ENCODE data around the gene SEC14L1.
A peak's percentile ranks its signal among the peaks of the same experiment; 100 is the strongest.

Gene SEC14L1

DNA sequence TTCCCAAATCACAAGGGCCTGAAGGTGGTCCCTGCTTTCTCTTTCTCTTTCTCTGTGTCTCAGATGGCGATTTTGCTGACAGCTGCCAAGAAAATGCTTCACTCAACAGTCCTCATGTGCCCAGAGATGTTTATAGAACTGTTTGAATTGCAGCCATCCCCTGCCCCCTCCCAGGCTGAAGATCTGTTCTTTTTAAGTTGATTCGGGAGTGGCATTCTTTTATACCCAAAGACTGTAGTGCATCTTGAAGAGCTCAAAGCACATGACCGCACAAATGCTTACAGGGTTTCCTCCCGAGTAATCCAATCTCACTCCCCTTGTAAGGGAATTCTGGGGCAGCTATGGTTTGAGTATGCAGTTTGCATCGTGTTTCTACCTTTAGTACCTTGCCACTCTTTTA is 75.7 kb downstream of the SEC14L1 start:
- no peak for DNase-seq

- no peak for DNase-seq
Observed at GRCh38 chr17:77217123-77217522, 76.4 kb downstream of the SEC14L1 start.

DNA sequence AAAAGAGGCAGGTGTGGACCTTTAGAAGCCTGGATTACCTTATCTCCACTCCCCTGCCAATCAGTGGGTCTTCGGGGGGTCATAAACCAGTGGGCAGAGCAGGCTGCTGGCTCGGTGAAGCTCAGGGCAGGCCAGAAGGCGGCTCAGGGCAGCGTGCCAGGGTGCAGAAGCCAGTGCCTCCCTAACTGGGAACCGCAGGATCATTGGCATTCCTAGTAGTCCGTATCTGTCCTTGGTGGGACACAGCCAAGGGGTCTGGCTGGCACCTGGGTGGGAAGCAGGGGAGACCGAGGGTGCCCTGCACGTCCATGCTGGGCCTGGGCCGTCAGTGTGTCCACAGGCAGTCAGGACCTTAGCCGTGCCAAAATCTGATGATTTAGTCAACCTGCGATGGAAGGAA is 76.8 kb downstream of the SEC14L1 start:
- DNase-seq = no peak

DNA sequence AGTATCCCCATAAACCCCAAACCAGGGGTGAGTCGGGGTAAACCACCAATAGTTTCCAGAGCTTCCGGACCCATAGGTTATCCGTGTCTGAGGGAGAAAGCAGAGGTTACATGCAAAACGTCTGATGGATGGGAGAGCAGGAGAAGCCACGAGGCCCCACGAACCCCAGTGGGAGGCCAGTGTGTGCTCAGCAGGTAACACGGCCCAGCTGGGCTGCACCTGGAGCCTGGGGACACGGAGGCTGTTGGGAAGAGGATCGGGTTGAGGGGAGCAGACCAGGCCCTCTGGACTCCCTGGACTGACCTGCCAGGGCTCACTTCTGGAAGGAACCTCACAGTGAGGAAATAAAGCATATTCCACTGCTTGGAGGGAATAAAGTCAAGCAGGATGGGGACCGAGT is 78.1 kb downstream of the SEC14L1 start:
- no peak for DNase-seq

- DNase-seq = no peak
Observed at GRCh38 chr17:77222356-77222755, 81.6 kb downstream of the SEC14L1 start.

- no peak for DNase-seq
Observed at GRCh38 chr17:77223642-77224420, 83.1 kb downstream of the SEC14L1 start.

DNA sequence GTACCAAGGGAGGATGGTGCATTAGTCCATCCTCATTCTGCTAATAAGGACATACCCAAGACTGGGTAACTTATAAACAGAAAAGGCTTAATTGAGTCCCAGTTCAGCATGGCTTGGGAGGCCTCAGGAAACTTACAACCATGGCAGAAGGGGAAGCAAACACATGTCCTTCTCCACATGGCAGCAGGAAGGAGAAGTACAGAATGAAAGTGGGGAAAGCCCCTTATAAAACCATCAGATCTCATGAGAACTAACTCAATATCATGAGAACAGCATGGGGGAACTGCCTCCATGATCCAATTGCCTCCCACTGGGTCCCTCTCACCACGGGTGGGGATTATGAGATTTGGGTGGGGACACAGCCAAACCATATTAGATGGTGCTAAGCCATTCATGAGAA is 84.5 kb downstream of the SEC14L1 start:
- DNase-seq = no peak

GRCh38 chr17:77227461-77228240 is 86.9 kb downstream of the SEC14L1 start:
- DNase-seq = no peak

DNA sequence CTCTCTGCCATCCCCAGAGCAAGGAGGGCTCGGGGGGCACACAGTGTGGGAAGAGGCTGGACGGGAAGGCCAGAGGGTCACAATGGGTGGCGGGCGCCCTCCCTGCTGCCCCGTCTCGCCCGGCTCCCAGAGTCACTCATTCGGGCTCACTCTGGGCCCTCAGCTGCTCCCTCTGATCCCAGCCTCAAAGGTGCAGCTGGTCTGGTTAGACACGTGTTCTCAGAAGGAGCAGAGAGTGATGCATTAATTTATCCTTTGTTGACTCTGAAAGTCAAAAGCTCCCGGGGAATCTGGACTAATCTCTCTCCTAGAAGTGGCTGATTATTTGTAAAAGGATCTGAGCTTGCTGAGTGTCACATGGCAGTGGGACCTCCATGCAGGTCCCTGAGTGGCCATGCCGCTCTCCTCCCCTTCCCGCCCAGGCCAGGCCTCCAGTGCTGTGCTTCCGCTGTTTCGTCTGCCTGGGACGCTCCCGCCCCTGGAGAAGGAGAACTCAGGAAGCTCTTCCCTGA is 87.5 kb downstream of the SEC14L1 start:
- no peak for DNase-seq

GRCh38 chr17:77228816-77229215 is 88.0 kb downstream of the SEC14L1 start:
- DNase-seq = no peak

DNA sequence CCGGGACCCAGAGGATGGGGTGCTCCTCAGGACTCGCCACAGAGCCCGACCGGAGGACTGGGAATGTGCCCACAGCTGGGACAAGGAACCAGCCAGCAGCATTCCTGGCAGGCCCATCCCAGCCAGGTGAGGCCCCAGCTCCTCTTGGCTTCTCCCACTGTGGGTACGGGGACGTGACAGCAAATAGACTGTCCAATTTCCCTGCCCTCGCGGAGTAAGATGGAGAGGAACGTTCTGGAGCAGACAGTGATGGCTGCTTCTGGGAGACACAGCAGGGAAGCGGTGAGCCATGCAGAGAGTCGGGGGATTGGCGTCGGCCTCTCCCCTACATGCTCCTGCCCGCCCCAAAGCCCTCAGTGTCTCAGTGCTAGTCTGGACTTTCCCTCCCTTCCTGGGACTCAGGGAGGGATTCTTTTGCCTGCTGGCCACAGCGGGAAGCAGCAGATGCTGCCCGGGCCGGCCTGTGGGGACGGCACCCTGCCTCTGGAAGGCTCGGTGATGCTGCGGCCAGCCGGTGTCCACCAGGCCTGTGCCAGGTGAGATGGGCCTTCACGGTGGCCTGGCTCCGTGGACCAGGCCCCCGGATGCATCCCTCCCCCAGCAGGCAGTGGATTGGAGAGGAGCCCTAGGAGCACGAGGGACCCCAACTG is 89.1 kb downstream of the SEC14L1 start:
- DNase-seq = no peak

- no peak for DNase-seq
Observed at GRCh38 chr17:77230436-77230830, 89.7 kb downstream of the SEC14L1 start.

- no peak for DNase-seq
Observed at GRCh38 chr17:77231076-77231871, 90.5 kb downstream of the SEC14L1 start.

DNA sequence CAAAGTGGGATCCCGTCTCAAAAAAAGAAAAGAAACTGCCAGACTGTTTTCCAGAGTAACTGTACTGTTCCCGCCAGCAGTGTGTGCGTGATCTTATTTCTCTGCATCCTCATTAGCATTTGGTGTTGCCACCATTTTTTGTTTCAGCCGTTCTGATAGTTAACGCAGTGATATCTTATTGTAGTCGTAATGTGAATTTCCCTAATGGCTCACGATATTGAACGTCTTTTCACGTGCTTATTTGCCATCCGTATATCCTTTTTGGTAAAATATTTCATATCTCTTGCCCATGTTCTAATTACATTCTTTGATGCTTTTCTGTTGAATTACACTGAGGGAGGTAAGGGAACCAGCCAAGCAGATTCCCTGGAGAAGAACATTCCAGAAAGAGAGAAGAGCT is 92.4 kb downstream of the SEC14L1 start:
- DNase-seq = no peak

DNA sequence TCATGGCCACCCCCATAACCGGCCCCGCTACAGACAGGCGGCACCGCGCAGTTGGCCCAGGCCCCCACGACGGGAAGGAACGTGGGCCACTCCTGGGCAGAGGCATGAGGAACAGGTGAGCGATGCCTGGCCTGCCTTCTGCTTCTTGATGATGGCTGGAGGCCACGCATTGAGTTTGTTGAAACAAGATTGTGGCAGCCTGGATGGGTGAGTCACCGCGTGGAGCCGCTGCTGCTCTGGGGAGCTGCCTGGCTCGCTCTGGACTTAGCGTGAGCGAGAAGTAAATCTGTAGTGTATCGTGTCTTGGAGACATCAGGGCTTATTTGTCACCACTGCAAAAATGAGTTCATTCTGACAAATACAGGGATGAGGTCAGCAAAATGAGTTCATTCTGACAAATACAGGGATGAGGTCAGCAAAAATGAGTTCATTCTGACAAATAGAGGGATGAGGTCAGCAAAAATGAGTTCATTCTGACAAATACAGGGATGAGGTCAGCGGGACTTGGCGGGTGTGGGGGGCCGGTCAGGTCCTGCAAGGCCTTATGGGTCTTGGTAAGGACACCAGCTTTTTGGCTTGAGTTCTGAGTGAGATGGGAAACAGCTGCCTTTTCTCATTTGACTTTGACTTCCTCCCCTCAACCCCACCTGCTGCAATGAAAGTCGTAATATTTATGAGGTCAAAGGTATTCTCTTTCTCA is 93.0 kb downstream of the SEC14L1 start:
- DNase-seq = no peak

GRCh38 chr17:77234695-77235094 is 93.9 kb downstream of the SEC14L1 start:
- no peak for DNase-seq

DNA sequence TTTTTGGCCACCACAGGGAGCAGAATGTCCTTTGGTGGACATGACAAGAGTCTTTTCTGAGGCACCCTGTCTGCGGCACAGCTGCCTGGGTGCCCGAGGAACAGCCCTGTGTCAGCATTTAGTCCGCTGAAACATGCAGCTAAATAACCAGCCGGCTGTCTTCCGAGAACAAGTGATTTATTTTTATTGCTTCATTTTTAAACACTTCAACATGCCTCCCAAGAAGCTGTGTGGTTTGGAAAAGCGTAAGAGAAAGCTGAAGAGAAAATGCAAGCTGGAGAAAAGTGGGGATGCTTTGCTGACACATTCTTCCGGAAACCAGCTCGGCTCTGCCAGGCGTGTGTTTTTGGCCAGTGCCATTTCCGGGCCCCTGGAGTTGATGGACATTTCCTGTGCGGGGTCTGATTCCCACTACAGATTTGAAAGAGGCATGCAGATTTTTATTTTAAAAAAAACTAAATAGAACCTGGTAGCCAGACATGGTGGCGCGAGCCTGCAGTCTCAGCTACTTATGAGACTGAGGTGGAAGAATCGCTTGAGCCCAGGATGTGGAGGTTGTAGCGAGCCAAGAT is 94.7 kb downstream of the SEC14L1 start:
- peak; percentile 66 for DNase-seq

DNA sequence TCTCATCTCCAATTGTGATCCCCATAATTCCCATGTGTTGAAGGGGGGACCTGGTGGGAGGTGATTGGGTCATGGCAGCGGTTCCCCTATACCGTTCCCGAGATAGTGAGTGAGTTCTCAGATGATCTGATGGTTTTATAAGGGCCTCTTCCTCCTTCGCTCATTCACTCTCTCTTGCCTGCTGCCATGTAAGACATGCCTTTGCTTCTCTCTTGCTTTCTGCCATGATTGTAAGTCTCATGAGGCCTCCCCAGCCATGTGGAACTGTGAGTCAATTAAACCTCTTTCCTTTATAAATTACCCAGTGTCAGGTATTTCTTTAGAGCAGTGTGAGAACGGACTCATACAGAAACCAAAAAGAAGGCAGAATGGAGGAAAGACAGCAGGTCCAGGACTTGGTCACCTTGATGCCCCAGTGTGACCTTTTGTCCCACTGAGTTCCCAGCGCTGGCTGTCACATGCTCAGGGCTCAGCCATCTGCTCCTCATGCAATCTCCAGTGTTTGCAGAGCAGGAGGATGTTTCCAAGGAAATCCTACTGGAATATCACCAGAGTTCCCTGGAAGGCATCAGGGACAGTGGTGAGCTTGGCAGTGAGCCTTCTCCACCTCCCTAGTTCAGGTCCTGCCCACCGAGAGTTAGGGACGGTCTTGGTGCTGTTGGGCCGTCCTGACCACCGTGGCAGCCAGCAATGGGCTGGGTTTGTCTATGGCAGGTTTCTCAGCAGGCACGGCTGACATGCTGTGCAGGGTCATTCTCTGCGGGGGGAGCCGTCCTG is 96.7 kb downstream of the SEC14L1 start:
- no peak for DNase-seq

DNA sequence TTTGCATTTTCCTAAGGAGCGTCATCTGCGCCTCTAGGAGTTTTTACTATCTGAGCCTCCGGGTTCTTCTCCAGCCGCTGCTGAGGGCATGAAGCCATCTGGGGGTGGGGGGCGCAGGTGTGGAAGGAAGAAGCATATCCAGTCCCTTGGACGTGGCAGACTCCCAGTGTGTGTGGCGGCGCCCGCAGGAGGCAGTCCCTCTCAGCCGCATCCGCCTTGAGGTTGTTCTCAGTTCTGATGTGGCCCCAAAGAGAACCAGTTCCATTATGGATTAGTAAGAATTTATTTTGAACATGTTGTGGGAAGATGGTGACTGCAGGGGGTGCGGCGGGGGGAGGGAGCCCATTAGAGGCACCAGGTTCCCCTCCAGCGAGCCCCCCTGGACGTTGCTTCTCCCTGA is 100.2 kb downstream of the SEC14L1 start:
- DNase-seq = no peak

GRCh38 chr17:77242118-77242851 is 101.5 kb downstream of the SEC14L1 start:
- no peak for DNase-seq
